GM23338 (cell line): Measurements from ENCODE around the gene MRPL20. TPM values are rescaled to one million over a fixed set of nuclear protein-coding genes. Genes with fewer than 3 reads are reported as not detected.

Experiments used
- ATAC-seq: fragments of 200-7000 bp; cut with Tn5 transposase; 3 replicates; pipeline ENCODE4 v1.9.1; 2020
- DNase-seq: peaks from one replicate; pipeline ENCODE4 v3.0.0-alpha.2; 2015; ENCODE audit warnings: low spot score
- H2AFZ ChIP-seq: fragments of 200-600 bp; sonication (generic); 2 replicates; pipeline ENCODE4 v1.8.0; 2016; ENCODE audit warnings: antibody characterized with exemption, mild to moderate bottlenecking, moderate library complexity
- H3F3A ChIP-seq: fragments of 200-600 bp; sonication (generic); replicated peaks from 2 replicates; pipeline ENCODE4 v1.8.0; 2017; ENCODE audit warnings: antibody characterized with exemption, mixed run types, low read depth
- H3K27ac ChIP-seq: fragments of 200-600 bp; sonication (generic); 2 replicates; pipeline ENCODE4 v1.6.1; 2016; ENCODE audit warnings: low read depth
- H3K27me3 ChIP-seq: fragments of 200-600 bp; sonication (generic); 2 replicates; pipeline ENCODE4 v1.8.0; 2016; ENCODE audit warnings: mild to moderate bottlenecking, mixed run types, moderate library complexity; ENCODE audit not compliant: insufficient read depth
- H3K36me3 ChIP-seq: fragments of 200-600 bp; sonication (generic); 2 replicates; pipeline ENCODE4 v1.8.0; 2016; ENCODE audit warnings: mild to moderate bottlenecking; ENCODE audit not compliant: insufficient read depth
- H3K4me1 ChIP-seq: fragments of 200-600 bp; sonication (generic); 2 replicates; pipeline ENCODE4 v1.8.0; 2016; ENCODE audit warnings: mild to moderate bottlenecking, moderate library complexity; ENCODE audit not compliant: insufficient read depth
- H3K4me2 ChIP-seq: fragments of 200-600 bp; sonication (generic); 2 replicates; pipeline ENCODE4 v1.7.1; 2017; ENCODE audit warnings: mixed run types
- H3K4me3 ChIP-seq: fragments of 200-600 bp; sonication (generic); 2 replicates; pipeline ENCODE4 v1.6.1; 2016; ENCODE audit warnings: mixed run types
- H3K79me2 ChIP-seq: fragments of 200-600 bp; sonication (generic); replicated peaks from 2 replicates; pipeline ENCODE4 v1.8.0; 2017; ENCODE audit warnings: mild to moderate bottlenecking; ENCODE audit not compliant: insufficient read depth
- H3K9me2 ChIP-seq: fragments of 200-600 bp; sonication (generic); 2 replicates; pipeline ENCODE4 v1.8.0; 2017; ENCODE audit not compliant: insufficient read depth
- H4K20me1 ChIP-seq: fragments of 200-600 bp; sonication (generic); replicated peaks from 2 replicates; pipeline ENCODE4 v1.8.0; 2017; ENCODE audit warnings: mild to moderate bottlenecking; ENCODE audit not compliant: insufficient read depth
- H3K27ac Mint-ChIP-seq: 2 replicates; pipeline ENCODE4 v1.8.0; 2020; ENCODE audit warnings: inconsistent platforms, mild to moderate bottlenecking, moderate library complexity, mixed read lengths
- H3K27me3 Mint-ChIP-seq: 3 replicates; pipeline ENCODE4 v1.8.0; 2022; ENCODE audit warnings: low read depth, mild to moderate bottlenecking, moderate library complexity, mixed read lengths, inconsistent platforms; ENCODE audit not compliant: insufficient read depth, poor library complexity
- H3K36me3 Mint-ChIP-seq: 3 replicates; pipeline ENCODE4 v1.8.0; 2021; ENCODE audit warnings: low read depth, mild to moderate bottlenecking, inconsistent platforms, moderate library complexity, mixed read lengths
- H3K4me1 Mint-ChIP-seq: 3 replicates; pipeline ENCODE4 v1.8.0; 2020; ENCODE audit warnings: mild to moderate bottlenecking, inconsistent platforms, mixed read lengths
- H3K4me3 Mint-ChIP-seq: 3 replicates; pipeline ENCODE4 v1.8.0; 2021; ENCODE audit warnings: moderate library complexity, mild to moderate bottlenecking, inconsistent platforms, mixed read lengths
- H3K9me3 Mint-ChIP-seq: 3 replicates; pipeline ENCODE4 v1.8.0; 2020; ENCODE audit warnings: moderate library complexity, mild to moderate bottlenecking, inconsistent platforms, mixed read lengths
- EZH2 ChIP-seq: fragments of 200-600 bp; sonication (generic); IDR thresholded peaks from one replicate; pipeline ENCODE4 v1.8.0; 2017; ENCODE audit warnings: antibody characterized with exemption, mild to moderate bottlenecking, low read depth; ENCODE audit not compliant: unreplicated experiment
- POLR2AphosphoS5 ChIP-seq: IDR thresholded peaks from 2 replicates; pipeline ENCODE4 v1.6.1; 2016; ENCODE audit warnings: antibody characterized with exemption, low read depth
- polyA plus RNA-seq: library from polyadenylated mRNA; unstranded; fragments of >200 nt; fragmentation: Nextera tagmentation; extraction: Ambion mirVana; gene quantifications from 2 replicates; pipeline ENCODE4 v1.2.1, GENCODE V29; 2016
- total RNA-seq: library from RNA; depleted of rRNA; stranded (reverse); fragments of >200 nt; shearing (Covaris generic); gene quantifications from 2 replicates; pipeline ENCODE4 v1.2.3, GENCODE V29; 2014
- TF ChIP-seq, protein P1 (sequence below): IDR thresholded peaks from 2 replicates; pipeline ENCODE4 v1.6.1; 2016; ENCODE audit warnings: antibody characterized with exemption
- TF ChIP-seq, protein P2 (sequence below): fragments of 250-450 bp; sonication (Bioruptor Pico); IDR thresholded peaks from 2 replicates; pipeline ENCODE4 v1.5.0; 2020; ENCODE audit warnings: mild to moderate bottlenecking, moderate library complexity

The MRPL20 gene
- total and polyA plus RNA-seq, 2 experiments from 2014 or later, result 173 to 319 TPM

- TF ChIP-seq EZH2, result no peak
- TF ChIP-seq, protein P1, sequence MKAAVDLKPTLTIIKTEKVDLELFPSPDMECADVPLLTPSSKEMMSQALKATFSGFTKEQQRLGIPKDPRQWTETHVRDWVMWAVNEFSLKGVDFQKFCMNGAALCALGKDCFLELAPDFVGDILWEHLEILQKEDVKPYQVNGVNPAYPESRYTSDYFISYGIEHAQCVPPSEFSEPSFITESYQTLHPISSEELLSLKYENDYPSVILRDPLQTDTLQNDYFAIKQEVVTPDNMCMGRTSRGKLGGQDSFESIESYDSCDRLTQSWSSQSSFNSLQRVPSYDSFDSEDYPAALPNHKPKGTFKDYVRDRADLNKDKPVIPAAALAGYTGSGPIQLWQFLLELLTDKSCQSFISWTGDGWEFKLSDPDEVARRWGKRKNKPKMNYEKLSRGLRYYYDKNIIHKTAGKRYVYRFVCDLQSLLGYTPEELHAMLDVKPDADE, result no peak
These were observed 5.6 kb downstream of the MRPL20 start (continued) for GRCh38 chr1:1401457-1402010.

GRCh38 chr1:1400576-1401456 is 6.3 kb downstream of the MRPL20 start:
- no peak for ATAC-seq

More at GRCh38 chr1:1400576-1401456, 6.3 kb downstream of the MRPL20 start:
- peaks cover 70% of the 10 kb centered on the region for H3F3A ChIP-seq
- Mint-ChIP-seq H3K27me3 (peaks cover 28% of the 10 kb centered on the region), H3K27ac (no peak overlapping the region), H3K9me3 (no peaks in the 10 kb centered on the region; the same call in 2 of the 3 replicates), H3K4me1 (peaks cover 32% of the 10 kb centered on the region), H3K4me3 (peak overlapping the region; percentile 96), H3K36me3 (peaks cover 80% of the 10 kb centered on the region)
- H3K4me1 ChIP-seq, result peaks cover 16% of the 10 kb centered on the region; the same call in 1 of the 2 replicates
- H3K4me3 ChIP-seq, result peak overlapping the region; percentile 97; the same call in 1 of the 2 replicates
- H3K79me2 ChIP-seq, result peaks cover 55% of the 10 kb centered on the region
- no peak overlapping the region for H3K27ac ChIP-seq
- H2AFZ ChIP-seq, result no peak overlapping the region
- DNase-seq, result no peak
- no peaks in the 10 kb centered on the region for H3K27me3 ChIP-seq
- TF ChIP-seq, protein P2, sequence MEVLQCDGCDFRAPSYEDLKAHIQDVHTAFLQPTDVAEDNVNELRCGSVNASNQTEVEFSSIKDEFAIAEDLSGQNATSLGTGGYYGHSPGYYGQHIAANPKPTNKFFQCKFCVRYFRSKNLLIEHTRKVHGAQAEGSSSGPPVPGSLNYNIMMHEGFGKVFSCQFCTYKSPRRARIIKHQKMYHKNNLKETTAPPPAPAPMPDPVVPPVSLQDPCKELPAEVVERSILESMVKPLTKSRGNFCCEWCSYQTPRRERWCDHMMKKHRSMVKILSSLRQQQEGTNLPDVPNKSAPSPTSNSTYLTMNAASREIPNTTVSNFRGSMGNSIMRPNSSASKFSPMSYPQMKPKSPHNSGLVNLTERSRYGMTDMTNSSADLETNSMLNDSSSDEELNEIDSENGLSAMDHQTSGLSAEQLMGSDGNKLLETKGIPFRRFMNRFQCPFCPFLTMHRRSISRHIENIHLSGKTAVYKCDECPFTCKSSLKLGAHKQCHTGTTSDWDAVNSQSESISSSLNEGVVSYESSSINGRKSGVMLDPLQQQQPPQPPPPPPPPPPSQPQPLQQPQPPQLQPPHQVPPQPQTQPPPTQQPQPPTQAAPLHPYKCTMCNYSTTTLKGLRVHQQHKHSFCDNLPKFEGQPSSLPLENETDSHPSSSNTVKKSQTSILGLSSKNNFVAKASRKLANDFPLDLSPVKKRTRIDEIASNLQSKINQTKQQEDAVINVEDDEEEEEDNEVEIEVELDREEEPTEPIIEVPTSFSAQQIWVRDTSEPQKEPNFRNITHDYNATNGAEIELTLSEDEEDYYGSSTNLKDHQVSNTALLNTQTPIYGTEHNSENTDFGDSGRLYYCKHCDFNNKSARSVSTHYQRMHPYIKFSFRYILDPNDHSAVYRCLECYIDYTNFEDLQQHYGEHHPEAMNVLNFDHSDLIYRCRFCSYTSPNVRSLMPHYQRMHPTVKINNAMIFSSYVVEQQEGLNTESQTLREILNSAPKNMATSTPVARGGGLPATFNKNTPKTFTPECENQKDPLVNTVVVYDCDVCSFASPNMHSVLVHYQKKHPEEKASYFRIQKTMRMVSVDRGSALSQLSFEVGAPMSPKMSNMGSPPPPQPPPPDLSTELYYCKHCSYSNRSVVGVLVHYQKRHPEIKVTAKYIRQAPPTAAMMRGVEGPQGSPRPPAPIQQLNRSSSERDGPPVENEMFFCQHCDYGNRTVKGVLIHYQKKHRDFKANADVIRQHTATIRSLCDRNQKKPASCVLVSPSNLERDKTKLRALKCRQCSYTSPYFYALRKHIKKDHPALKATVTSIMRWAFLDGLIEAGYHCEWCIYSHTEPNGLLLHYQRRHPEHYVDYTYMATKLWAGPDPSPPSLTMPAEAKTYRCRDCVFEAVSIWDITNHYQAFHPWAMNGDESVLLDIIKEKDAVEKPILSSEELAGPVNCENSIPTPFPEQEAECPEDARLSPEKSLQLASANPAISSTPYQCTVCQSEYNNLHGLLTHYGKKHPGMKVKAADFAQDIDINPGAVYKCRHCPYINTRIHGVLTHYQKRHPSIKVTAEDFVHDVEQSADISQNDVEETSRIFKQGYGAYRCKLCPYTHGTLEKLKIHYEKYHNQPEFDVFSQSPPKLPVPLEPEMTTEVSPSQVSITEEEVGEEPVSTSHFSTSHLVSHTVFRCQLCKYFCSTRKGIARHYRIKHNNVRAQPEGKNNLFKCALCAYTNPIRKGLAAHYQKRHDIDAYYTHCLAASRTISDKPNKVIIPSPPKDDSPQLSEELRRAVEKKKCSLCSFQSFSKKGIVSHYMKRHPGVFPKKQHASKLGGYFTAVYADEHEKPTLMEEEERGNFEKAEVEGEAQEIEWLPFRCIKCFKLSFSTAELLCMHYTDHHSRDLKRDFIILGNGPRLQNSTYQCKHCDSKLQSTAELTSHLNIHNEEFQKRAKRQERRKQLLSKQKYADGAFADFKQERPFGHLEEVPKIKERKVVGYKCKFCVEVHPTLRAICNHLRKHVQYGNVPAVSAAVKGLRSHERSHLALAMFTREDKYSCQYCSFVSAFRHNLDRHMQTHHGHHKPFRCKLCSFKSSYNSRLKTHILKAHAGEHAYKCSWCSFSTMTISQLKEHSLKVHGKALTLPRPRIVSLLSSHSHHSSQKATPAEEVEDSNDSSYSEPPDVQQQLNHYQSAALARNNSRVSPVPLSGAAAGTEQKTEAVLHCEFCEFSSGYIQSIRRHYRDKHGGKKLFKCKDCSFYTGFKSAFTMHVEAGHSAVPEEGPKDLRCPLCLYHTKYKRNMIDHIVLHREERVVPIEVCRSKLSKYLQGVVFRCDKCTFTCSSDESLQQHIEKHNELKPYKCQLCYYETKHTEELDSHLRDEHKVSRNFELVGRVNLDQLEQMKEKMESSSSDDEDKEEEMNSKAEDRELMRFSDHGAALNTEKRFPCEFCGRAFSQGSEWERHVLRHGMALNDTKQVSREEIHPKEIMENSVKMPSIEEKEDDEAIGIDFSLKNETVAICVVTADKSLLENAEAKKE (CRISPR knock-in tag), result no peak
- TF ChIP-seq, protein P1, result no peak
- peak; percentile 57 for TF ChIP-seq POLR2AphosphoS5
- H4K20me1 ChIP-seq, result peaks cover 34% of the 10 kb centered on the region
- peak overlapping the region; percentile 95 for H3K4me2 ChIP-seq
- H3K36me3 ChIP-seq, result peaks cover 52% of the 10 kb centered on the region
- no peaks in the 10 kb centered on the region for H3K9me2 ChIP-seq
